ENCODE results near the gene SLC9A1. TPM values are rescaled to one million over a fixed set of nuclear protein-coding genes. Genes with fewer than 3 reads are reported as not detected.

The SLC9A1 gene
- total RNA-seq, 4 donors from 2014 or later, result 10.9 to 19.4 (median 13.2) TPM

- intact Hi-C loops (cut with DNase I; ENCODE audit: low total_unique reads), result no loop called here
- DNase-seq (ENCODE audit: low spot score in 2 of 2), result no peak
- H3K4me3 ChIP-seq (ENCODE audit: low read depth, poor library complexity, severe bottlenecking), result no peak overlapping the region
- TF ChIP-seq CTCF (IDR thresholded peaks at IDR 0.05) (no peak), POLR2A (IDR thresholded peaks at IDR 0.05) (no peak)
- 58 to 63% methylated on average over 11 of the region's 11 CpGs for WGBS, 2 donors
These were observed 17.9 kb downstream of the SLC9A1 start for GRCh38 chr1:27136998-27137542.

GRCh38 chr1:27136236-27136551, 18.7 kb downstream of the SLC9A1 start:
- no peak for TF ChIP-seq CTCF (IDR thresholded peaks at IDR 0.05)
- no peak for TF ChIP-seq POLR2A (IDR thresholded peaks at IDR 0.05)
- intact Hi-C loops (cut with DNase I; ENCODE audit: low total_unique reads), result no loop called here
- 50 to 52% methylated on average over 3 of the region's 3 CpGs for WGBS, 2 donors
- DNase-seq (ENCODE audit: low spot score in 2 of 2), result no peak
- no peak overlapping the region for H3K4me3 ChIP-seq (ENCODE audit: low read depth, poor library complexity, severe bottlenecking)

GRCh38 chr1:27135541-27136235, 19.2 kb downstream of the SLC9A1 start:
- intact Hi-C loops (cut with DNase I; ENCODE audit: low total_unique reads), result no loop called here
- WGBS, 2 donors, result 67 to 71% methylated on average over 5 of the region's 5 CpGs
- no peak for TF ChIP-seq CTCF (IDR thresholded peaks at IDR 0.05)
- no peak for TF ChIP-seq POLR2A (IDR thresholded peaks at IDR 0.05)
- no peak overlapping the region for H3K4me3 ChIP-seq (ENCODE audit: low read depth, poor library complexity, severe bottlenecking)
- no peak for DNase-seq (ENCODE audit: low spot score in 2 of 2)

GRCh38 chr1:27133991-27134390, 20.9 kb downstream of the SLC9A1 start:
- no peak overlapping the region for H3K4me3 ChIP-seq (ENCODE audit: low read depth, poor library complexity, severe bottlenecking)
- WGBS, 2 donors, result 85 to 86% methylated on average over 6 of the region's 6 CpGs
- no peak for DNase-seq (ENCODE audit: low spot score in 2 of 2)
- intact Hi-C loops (cut with DNase I; ENCODE audit: low total_unique reads), result no loop called here
- no peak for TF ChIP-seq CTCF (IDR thresholded peaks at IDR 0.05)
- TF ChIP-seq POLR2A (IDR thresholded peaks at IDR 0.05), result no peak

- WGBS, 2 donors, result 84% methylated on average over 5 of the region's 5 CpGs
- TF ChIP-seq POLR2A (IDR thresholded peaks at IDR 0.05), result no peak
- no peak for TF ChIP-seq CTCF (IDR thresholded peaks at IDR 0.05)
- H3K4me3 ChIP-seq (ENCODE audit: low read depth, poor library complexity, severe bottlenecking), result no peak overlapping the region
- intact Hi-C loops (cut with DNase I; ENCODE audit: low total_unique reads), result no loop called here
- no peak for DNase-seq (ENCODE audit: low spot score in 2 of 2)
These were observed 21.8 kb downstream of the SLC9A1 start for GRCh38 chr1:27133158-27133557.

GRCh38 chr1:27132624-27133023, 22.3 kb downstream of the SLC9A1 start:
- intact Hi-C loops (cut with DNase I; ENCODE audit: low total_unique reads), result no loop called here
- 71 to 81% methylated on average over 7 of the region's 7 CpGs for WGBS, 2 donors
- DNase-seq (ENCODE audit: low spot score in 2 of 2), result no peak
- TF ChIP-seq CTCF (IDR thresholded peaks at IDR 0.05), result no peak
- no peak for TF ChIP-seq POLR2A (IDR thresholded peaks at IDR 0.05)
- no peak overlapping the region for H3K4me3 ChIP-seq (ENCODE audit: low read depth, poor library complexity, severe bottlenecking)

Data from lower leg skin (tissue), 4 donors.